Activated B cell treated with CpG ODN at 0.5 μM for 24 hours (primary cell): ENCODE measurements around the gene JADE1. TPM values are rescaled to one million over a fixed set of nuclear protein-coding genes. Genes with fewer than 3 reads are reported as not detected.

Source experiments
- ATAC-seq: fragments of 200-7000 bp; cut with Tn5 transposase; one replicate; pipeline ENCODE4 v1.10.0; 2021; ENCODE audit warnings: low read depth, mild to moderate bottlenecking, moderate library complexity
- CTCF ChIA-PET: fragments of 350-600 bp; sonication (Branson Sonifier 250); formaldehyde crosslinking; loops from one replicate; lab custom pipeline; 2021; ENCODE audit warnings: antibody characterized with exemption; lab: Charles Lee
- POLR2A ChIA-PET: fragments of 350-600 bp; sonication (Branson Sonifier 250); formaldehyde crosslinking; loops from one replicate; lab custom pipeline; 2021; ENCODE audit warnings: antibody characterized with exemption; lab: Charles Lee
- DNase-seq: peaks from one replicate; pipeline ENCODE4 v3.0.0; 2022
- H3K27ac Mint-ChIP-seq: one replicate; pipeline ENCODE4 v1.8.0; 2020; ENCODE audit warnings: mixed read lengths
- H3K27me3 Mint-ChIP-seq: one replicate; pipeline ENCODE4 v1.8.0; 2021; ENCODE audit warnings: mixed read lengths
- H3K36me3 Mint-ChIP-seq: one replicate; pipeline ENCODE4 v1.8.0; 2021; ENCODE audit warnings: low read depth, mixed read lengths
- H3K4me1 Mint-ChIP-seq: one replicate; pipeline ENCODE4 v1.8.0; 2021; ENCODE audit warnings: mixed read lengths
- H3K4me3 Mint-ChIP-seq: one replicate; pipeline ENCODE4 v1.8.0; 2020; ENCODE audit warnings: mild to moderate bottlenecking, mixed read lengths
- H3K9me3 Mint-ChIP-seq: one replicate; pipeline ENCODE4 v1.8.0; 2020; ENCODE audit warnings: mixed read lengths
- CTCF ChIP-seq: fragments of 200-600 bp; IDR thresholded peaks from one replicate; pipeline ENCODE4 v1.8.0; 2022; ENCODE audit warnings: antibody characterized with exemption, mild to moderate bottlenecking
- intact Hi-C: fragments of 100-400 bp; cut with micrococcal nuclease; formaldehyde crosslinking; loops from one replicate; pipeline ENCODE4 v1.15.1; 2024
- total RNA-seq: library from RNA; stranded (reverse); gene quantifications from 2 replicates; pipeline ENCODE4 v1.2.3, GENCODE V29; 2022

The JADE1 gene
- total RNA-seq, 1 donor from 2014 or later = 29.2 TPM

GRCh38 chr4:128810871-128811570 is 1.5 kb downstream of the JADE1 start:
- intact Hi-C loops = loop anchor here (1.0 to 5.0 kb wide), 5 partner anchors 106 to 846 kb away; partner anchors contain the start of genes ABHD18, MFSD8 and SCLT1
- Mint-ChIP-seq H3K27ac (peak overlapping the region; percentile 98), H3K4me1 (peaks cover 20% of the 10 kb centered on the region), H3K9me3 (no peaks in the 10 kb centered on the region), H3K27me3 (no peaks in the 10 kb centered on the region), H3K4me3 (peak overlapping the region; percentile 97), H3K36me3 (peaks cover 9% of the 10 kb centered on the region)
- ChIA-PET POLR2A (interaction anchor here (0.8 to 2.0 kb wide), 5 partner anchors 51 to 930 kb away, joined by 3 to 17 read pairs (median 6); partner anchors contain the start of genes LARP1B, PGRMC2, PLK4 and SCLT1), CTCF (interaction anchor here (1.1 kb wide), 1 partner anchor 52 kb away, joined by 7 read pairs; no protein-coding TSS in a partner anchor)
- TF ChIP-seq CTCF = no peak
- peak; percentile 45 for ATAC-seq
- peak; percentile 77 for DNase-seq

- POLR2A ChIA-PET = interaction anchor here (0.8 to 2.0 kb wide), 9 partner anchors 9 to 931 kb away, joined by 3 to 17 read pairs (median 7); partner anchors contain the start of genes LARP1B, PGRMC2, PLK4 and SCLT1
- no peaks in the 10 kb centered on the region for H3K9me3 Mint-ChIP-seq
- peaks cover 26% of the 10 kb centered on the region for H3K4me1 Mint-ChIP-seq
These were observed 2.3 kb downstream of the JADE1 start for GRCh38 chr4:128811571-128812441.

GRCh38 chr4:128812442-128813235 is 3.1 kb downstream of the JADE1 start:
- no peak for TF ChIP-seq CTCF
- DNase-seq (no peak), ATAC-seq (no peak)
- Mint-ChIP-seq H3K9me3 (no peaks in the 10 kb centered on the region), H3K4me3 (peak overlapping the region; percentile 89), H3K4me1 (peaks cover 29% of the 10 kb centered on the region), H3K27me3 (no peaks in the 10 kb centered on the region), H3K27ac (peak overlapping the region; percentile 2), H3K36me3 (peaks cover 17% of the 10 kb centered on the region)
- ChIA-PET CTCF (interaction anchor here (0.9 to 1.8 kb wide), 3 partner anchors 11 to 50 kb away, joined by 3 to 7 read pairs (median 6); no protein-coding TSS in a partner anchor), POLR2A (interaction anchor here (0.9 to 2.0 kb wide), 8 partner anchors 9 to 932 kb away, joined by 3 to 17 read pairs (median 7); partner anchors contain the start of genes PGRMC2, PLK4 and SCLT1)
- intact Hi-C loops = loop anchor here (1.0 to 5.0 kb wide), 3 partner anchors 14 to 135 kb away; no protein-coding TSS in a partner anchor

More at GRCh38 chr4:128811571-128812441, 2.3 kb downstream of the JADE1 start:
- DNase-seq (peak; percentile 73), ATAC-seq (peak; percentile 33)
- H3K36me3 Mint-ChIP-seq = peaks cover 13% of the 10 kb centered on the region
- CTCF ChIA-PET = interaction anchor here (0.9 to 1.8 kb wide), 3 partner anchors 12 to 51 kb away, joined by 3 to 7 read pairs (median 6); no protein-coding TSS in a partner anchor
- H3K27me3 Mint-ChIP-seq = no peaks in the 10 kb centered on the region
- H3K27ac Mint-ChIP-seq = peak overlapping the region; percentile 98
- H3K4me3 Mint-ChIP-seq = peak overlapping the region; percentile 97
- no peak for TF ChIP-seq CTCF
- intact Hi-C loops = loop anchor here (1.0 to 5.0 kb wide), 6 partner anchors 14 to 847 kb away; partner anchors contain the start of genes ABHD18, MFSD8 and SCLT1

- POLR2A ChIA-PET = interaction anchor here (0.6 kb wide), 1 partner anchor 441 kb away, joined by 3 read pairs; no protein-coding TSS in a partner anchor
- no peak for DNase-seq
- Mint-ChIP-seq H3K27ac (no peak overlapping the region), H3K36me3 (peaks cover 20% of the 10 kb centered on the region), H3K4me3 (no peak overlapping the region), H3K9me3 (no peaks in the 10 kb centered on the region), H3K4me1 (peaks cover 30% of the 10 kb centered on the region), H3K27me3 (no peaks in the 10 kb centered on the region)
- no peak for TF ChIP-seq CTCF
- CTCF ChIA-PET = interaction anchor here (1.2 kb wide), 1 partner anchor 17 kb away, joined by 6 read pairs; no protein-coding TSS in a partner anchor
- intact Hi-C loops = loop anchor here (5.0 kb wide), 2 partner anchors 103 to 137 kb away; no protein-coding TSS in a partner anchor
- ATAC-seq = no peak
These were observed 4.5 kb downstream of the JADE1 start for GRCh38 chr4:128813965-128814364.
